Thyroid gland (tissue), 4 donors: ENCODE measurements around the gene RAD21L1. TPM values are rescaled to one million over a fixed set of nuclear protein-coding genes. Genes with fewer than 3 reads are reported as not detected.

Experiments used
- DNase-seq, 2 donors: peaks; one replicate each; pipeline ENCODE4 v3.0.0-alpha.2; 2019
- H3K27ac ChIP-seq, 3 donors: fragments of 200-600 bp; sonication (generic); 1 replicate in 2 of 3; 2 replicates in 1 of 3; pipeline ENCODE4 v1.5.1; 2016 to 2019; ENCODE audit warnings: mild to moderate bottlenecking in 1 of 3, moderate library complexity in 1 of 3
- H3K27me3 ChIP-seq: fragments of 200-600 bp; sonication (generic); one replicate; pipeline ENCODE4 v1.5.1; 2019
- H3K36me3 ChIP-seq, 2 donors: fragments of 200-600 bp; sonication (generic); one replicate each; pipeline ENCODE4 v1.5.1; 2016 to 2019
- H3K4me1 ChIP-seq, 2 donors: fragments of 200-600 bp; sonication (generic); one replicate each; pipeline ENCODE4 v1.5.1; 2017 to 2019
- H3K4me3 ChIP-seq, 3 donors: fragments of 200-600 bp; sonication (generic); replicated peaks in 1 of 3; 1 replicate in 2 of 3; 2 replicates in 1 of 3; pipeline ENCODE4 v1.5.1; 2016; ENCODE audit warnings: mild to moderate bottlenecking in 1 of 3
- H3K9me3 ChIP-seq: fragments of 200-600 bp; sonication (generic); one replicate; pipeline ENCODE4 v1.5.1; 2017
- CTCF ChIP-seq, 6 experiments: fragments of 200-600 bp in 3 of 6; fragments of 450-650 bp in 3 of 6; sonication (generic) in 3 of 6; IDR thresholded peaks; one replicate each; pipeline ENCODE4 v1.5.1; 2016 to 2019; ENCODE audit warnings: antibody characterized with exemption in 6 of 6, mild to moderate bottlenecking in 2 of 6, inconsistent platforms in 1 of 6, moderate library complexity in 1 of 6
- POLR2A ChIP-seq, 2 donors: fragments of 450-650 bp; IDR thresholded peaks; one replicate each; pipeline ENCODE4 v1.6.1; 2017; ENCODE audit warnings: antibody characterized with exemption in 2 of 2, mild to moderate bottlenecking in 2 of 2, moderate library complexity in 1 of 2
- WGBS, 2 donors: methylation state at CpG; one replicate each; pipeline ENCODE4 v1.1.5; 2017; 5-methylcytosine and 5-hydroxymethylcytosine counted together
- intact Hi-C: fragments of 100-400 bp; cut with DNase I; formaldehyde crosslinking; loops from one replicate; pipeline ENCODE4 v1.15.1; 2023
- total RNA-seq, 4 donors: library from RNA; depleted of rRNA; stranded (reverse); fragments of >200 nt; gene quantifications; one replicate each; pipeline ENCODE4 v1.2.3, GENCODE V29; 2016

The RAD21L1 gene
- total RNA-seq, 4 donors from 2014 or later = not detected

DNA sequence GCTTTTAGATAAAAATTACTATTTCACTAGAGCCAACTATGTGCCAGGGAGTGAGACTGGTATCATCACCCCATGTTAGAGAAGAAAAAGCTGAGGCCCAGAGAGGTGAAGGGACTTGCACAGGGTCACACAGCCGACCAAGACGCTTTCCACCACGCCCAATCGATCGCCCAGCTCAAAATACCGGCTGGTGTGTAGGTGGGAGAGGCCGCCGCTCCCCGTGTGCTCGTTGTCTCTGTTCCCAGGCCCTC lies 40.0 kb downstream of the RAD21L1 start:
- no peaks in the 10 kb centered on the region for H3K36me3 ChIP-seq
- H3K27me3 ChIP-seq = no peaks in the 10 kb centered on the region
- peaks cover 7 to 8% of the 10 kb centered on the region in 2 donors for H3K4me1 ChIP-seq
- intact Hi-C loops = no loop called here
- DNase-seq = no peak
- no peaks in the 10 kb centered on the region for H3K9me3 ChIP-seq
- 0 to 3% methylated on average over 10 of the region's 10 CpGs for WGBS, 2 donors
- TF ChIP-seq POLR2A (IDR thresholded peaks at IDR 0.05) (no peak), CTCF (IDR thresholded peaks at IDR 0.05) (no peak)
- peak overlapping the region; percentile 46 to 75 (median 65) for H3K27ac ChIP-seq
- H3K4me3 ChIP-seq = peak overlapping the region; percentile 22 to 85 (median 75)

DNA sequence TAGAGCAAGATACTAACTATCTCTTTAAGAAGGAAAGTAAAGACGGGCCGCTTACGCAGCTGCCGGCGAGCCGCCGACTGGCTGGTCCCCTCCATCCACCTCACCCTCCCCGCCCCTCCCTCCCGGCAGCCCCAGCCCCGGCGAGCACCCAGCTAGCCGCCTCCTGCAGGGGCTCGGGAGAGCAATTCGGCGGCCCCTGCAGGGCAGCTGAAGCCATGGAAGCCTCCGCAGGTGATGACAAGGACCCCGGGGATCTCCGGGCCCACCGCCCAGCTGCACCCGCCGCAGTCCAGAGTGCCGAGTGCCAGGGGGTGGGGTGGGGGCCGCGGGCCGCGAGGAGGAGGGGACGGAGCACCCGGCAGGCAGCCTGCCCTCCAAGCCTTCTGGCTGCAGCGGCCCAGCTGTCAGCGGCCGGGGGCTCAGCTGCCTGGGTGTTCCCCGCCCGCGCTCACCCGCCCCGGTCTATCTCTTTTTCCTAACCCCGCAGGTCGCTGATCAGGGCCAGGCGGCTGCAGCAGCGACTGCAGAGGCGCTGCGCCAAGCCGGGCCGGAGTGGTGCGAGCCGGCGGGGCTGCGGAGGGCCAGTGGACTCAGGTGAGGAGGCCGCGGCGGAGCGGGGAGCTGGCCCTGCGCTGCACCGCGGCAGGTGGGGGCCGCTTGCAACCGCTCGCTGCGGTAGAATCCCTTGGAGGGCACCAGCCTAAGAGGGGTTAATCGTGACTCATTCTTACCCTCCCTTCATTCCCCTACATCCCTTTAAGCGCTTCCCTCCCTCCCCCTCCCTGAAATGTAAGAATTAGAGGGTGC lies 40.5 kb downstream of the RAD21L1 start, which contains the start of gene SNPH:
TSS of gene SNPH (plus strand) at position 128 of the 807 bp plus-strand sequence. CDS start 29,946 bp downstream, outside the sequence.
- Histone ChIP-seq H3K9me3 (no peaks in the 10 kb centered on the region), H3K36me3 (no peaks in the 10 kb centered on the region), H3K27ac (peak within 1 kb of the TSS; percentile 46 to 75 (median 65)), H3K27me3 (no peaks in the 10 kb centered on the region), H3K4me1 (peaks cover 7 to 8% of the 10 kb centered on the region in 2 donors), H3K4me3 (peak within 1 kb of the TSS; percentile 75 to 93 (median 85))
- intact Hi-C loops = no loop called here
- TF ChIP-seq CTCF (IDR thresholded peaks at IDR 0.05) = no peak
- TF ChIP-seq POLR2A (IDR thresholded peaks at IDR 0.05) = peak in 1 of 2 donors; percentile 52
- 0 to 2% methylated on average over 37 to 44 of the region's 61 CpGs for WGBS, 2 donors
- peak; percentile 78 to 80 for DNase-seq

DNA sequence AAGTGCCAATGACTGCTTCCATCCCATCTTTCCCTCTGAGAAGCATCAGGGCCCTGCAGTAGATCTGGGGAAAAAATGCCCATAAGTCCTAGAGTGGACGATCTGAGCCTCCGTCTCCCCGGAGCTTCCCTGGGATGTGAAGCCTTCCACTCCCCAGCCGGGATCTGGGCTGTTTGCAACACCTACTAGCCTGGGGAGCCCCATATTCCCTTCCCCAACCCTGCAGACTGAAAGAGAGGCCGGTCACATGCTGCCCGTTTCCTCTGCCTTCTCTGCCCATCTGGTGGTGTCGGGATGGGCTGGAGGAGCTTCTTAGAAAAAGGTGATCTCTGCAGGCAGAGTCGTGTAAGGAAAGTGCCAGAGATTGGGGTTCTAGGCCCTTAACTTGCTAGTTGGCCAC lies 41.3 kb downstream of the RAD21L1 start:
- 82 to 87% methylated on average over 8 of the region's 8 CpGs for WGBS, 2 donors
- TF ChIP-seq POLR2A (IDR thresholded peaks at IDR 0.05) = no peak
- TF ChIP-seq CTCF (IDR thresholded peaks at IDR 0.05) = no peak
- Histone ChIP-seq H3K9me3 (no peaks in the 10 kb centered on the region), H3K4me1 (peaks cover 7 to 8% of the 10 kb centered on the region in 2 donors), H3K4me3 (peak overlapping the region in 2 of 3 donors; percentile 75 to 85), H3K27me3 (no peaks in the 10 kb centered on the region), H3K36me3 (no peaks in the 10 kb centered on the region), H3K27ac (peak overlapping the region in 1 of 3 donors; percentile 65)
- no peak for DNase-seq
- intact Hi-C loops = no loop called here

DNA sequence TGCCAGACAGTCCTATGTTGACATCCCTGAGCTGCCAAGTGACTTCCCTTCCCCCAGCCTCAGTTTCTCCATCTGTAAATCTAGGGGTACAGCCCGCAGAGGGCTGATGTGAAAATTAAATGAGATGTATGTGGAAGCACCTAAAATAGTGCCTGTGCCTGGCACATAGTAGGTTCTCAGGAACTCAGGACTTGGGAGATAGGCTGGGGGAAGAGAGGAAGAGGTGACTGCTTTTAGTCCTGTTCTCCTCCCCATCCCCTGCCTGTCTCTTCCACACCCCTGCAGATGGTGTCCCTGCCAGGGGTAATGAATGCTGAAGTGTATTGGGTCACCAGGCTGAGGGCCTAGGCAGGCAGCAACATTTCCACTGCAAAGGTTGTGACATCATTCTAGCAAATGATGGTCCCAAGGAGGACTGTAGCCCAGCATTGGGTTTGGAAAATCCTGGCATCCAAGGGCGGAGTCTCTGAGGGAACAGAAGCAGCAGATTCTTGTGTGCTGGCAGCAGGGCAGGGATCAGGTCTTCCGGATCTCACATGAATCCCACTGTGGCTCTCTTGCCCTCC lies 42.0 kb downstream of the RAD21L1 start:
- intact Hi-C loops = no loop called here
- no peak for TF ChIP-seq POLR2A (IDR thresholded peaks at IDR 0.05)
- no peak for TF ChIP-seq CTCF (IDR thresholded peaks at IDR 0.05)
- Histone ChIP-seq H3K27ac (no peak overlapping the region), H3K36me3 (no peaks in the 10 kb centered on the region), H3K4me1 (peaks cover 11 to 12% of the 10 kb centered on the region in 2 donors), H3K4me3 (no peak overlapping the region), H3K27me3 (no peaks in the 10 kb centered on the region), H3K9me3 (no peaks in the 10 kb centered on the region)
- 83 to 98% methylated on average over 3 of the region's 3 CpGs for WGBS, 2 donors
- no peak for DNase-seq

DNA sequence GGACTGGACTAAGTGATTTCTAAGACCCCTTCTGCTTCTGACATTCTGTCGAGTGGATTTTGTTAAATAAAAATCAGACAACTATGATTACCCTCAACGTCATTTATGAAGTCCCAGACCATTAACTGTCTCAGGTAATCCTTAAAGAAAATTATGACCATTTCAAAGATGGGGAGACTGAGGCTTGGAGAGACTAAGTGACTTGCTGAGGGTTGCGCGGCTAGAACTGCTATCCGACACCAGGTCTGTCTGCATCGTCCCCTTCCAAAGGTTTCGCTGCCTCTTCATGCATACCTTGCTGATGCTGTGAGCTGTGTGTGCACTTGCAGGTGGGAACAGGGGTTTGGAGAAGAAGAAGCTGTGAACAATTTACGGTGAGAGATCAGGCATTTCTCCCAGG lies 43.4 kb downstream of the RAD21L1 start:
- no peak for DNase-seq

More for the DNA sequence above, 43.4 kb downstream of the RAD21L1 start:
- H3K9me3 ChIP-seq = no peaks in the 10 kb centered on the region
- H3K27me3 ChIP-seq = no peaks in the 10 kb centered on the region
- peaks cover 22% of the 10 kb centered on the region in 2 donors for H3K4me1 ChIP-seq
- intact Hi-C loops = no loop called here
- no peaks in the 10 kb centered on the region for H3K36me3 ChIP-seq
- no peak overlapping the region for H3K27ac ChIP-seq
- no peak for TF ChIP-seq POLR2A (IDR thresholded peaks at IDR 0.05)
- no peak for TF ChIP-seq CTCF (IDR thresholded peaks at IDR 0.05)
- no peak overlapping the region for H3K4me3 ChIP-seq
- 92 to 95% methylated on average over 8 of the region's 8 CpGs for WGBS, 2 donors
